Uterus (tissue), 4 donors: ENCODE data around the gene IDH3B. TPM values are rescaled to one million over a fixed set of nuclear protein-coding genes. Genes with fewer than 3 reads are reported as not detected.

Source experiments
- DNase-seq, 2 donors: peaks; one replicate each; pipeline ENCODE4 v3.0.0-alpha.2; 2019 to 2020
- H3K27ac ChIP-seq, 2 donors: fragments of 200-600 bp; sonication (generic); 1 replicate in 1 of 2; 2 replicates in 1 of 2; pipeline ENCODE4 v1.5.1; 2016 to 2018
- H3K27me3 ChIP-seq, 2 donors: fragments of 200-600 bp; sonication (generic); one replicate each; pipeline ENCODE4 v1.5.1; 2018 to 2019; ENCODE audit warnings: control low read depth in 1 of 2
- H3K36me3 ChIP-seq, 2 donors: fragments of 200-600 bp; sonication (generic); one replicate each; pipeline ENCODE4 v1.5.1; 2019; ENCODE audit warnings: control low read depth in 1 of 2
- H3K4me1 ChIP-seq, 2 donors: fragments of 200-600 bp; sonication (generic); one replicate each; pipeline ENCODE4 v1.5.1; 2018 to 2019; ENCODE audit warnings: control low read depth in 1 of 2
- H3K4me3 ChIP-seq, 2 donors: fragments of 200-600 bp; sonication (generic); 1 replicate in 1 of 2; 2 replicates in 1 of 2; pipeline ENCODE4 v1.5.1; 2018 to 2019; ENCODE audit warnings: mild to moderate bottlenecking in 1 of 2
- H3K9me3 ChIP-seq, 2 donors: fragments of 200-600 bp; sonication (generic); one replicate each; pipeline ENCODE4 v1.5.1; 2019; ENCODE audit warnings: control low read depth in 1 of 2
- CTCF ChIP-seq, 4 experiments: fragments of 200-600 bp in 2 of 4; fragments of 450-650 bp in 2 of 4; sonication (generic) in 2 of 4; IDR thresholded peaks; one replicate each; pipeline ENCODE4 v1.5.1; 2016 to 2019; ENCODE audit warnings: antibody characterized with exemption in 4 of 4, mild to moderate bottlenecking in 2 of 4, moderate library complexity in 1 of 4
- POLR2A ChIP-seq, 2 donors: fragments of 450-650 bp; IDR thresholded peaks; one replicate each; pipeline ENCODE4 v1.6.1; 2016; ENCODE audit warnings: antibody characterized with exemption in 2 of 2, mild to moderate bottlenecking in 1 of 2, moderate library complexity in 1 of 2
- intact Hi-C: fragments of 100-400 bp; cut with DNase I; formaldehyde crosslinking; loops from one replicate; pipeline ENCODE4 v1.15.1; 2023; ENCODE audit warnings: low total_unique reads
- total RNA-seq, 4 donors: library from RNA; depleted of rRNA in 3 of 4; stranded (reverse); fragments of >200 nt in 3 of 4; gene quantifications; one replicate each; pipeline versions ENCODE4 v1.1.0 to v1.2.4, GENCODE V29; 2014 to 2023
- donor health status: DM: yes; HTN: yes; CAD: no.

Gene IDH3B
- total RNA-seq, 4 donors from 2014 or later = 33.8 to 220 (median 83.7) TPM

DNA sequence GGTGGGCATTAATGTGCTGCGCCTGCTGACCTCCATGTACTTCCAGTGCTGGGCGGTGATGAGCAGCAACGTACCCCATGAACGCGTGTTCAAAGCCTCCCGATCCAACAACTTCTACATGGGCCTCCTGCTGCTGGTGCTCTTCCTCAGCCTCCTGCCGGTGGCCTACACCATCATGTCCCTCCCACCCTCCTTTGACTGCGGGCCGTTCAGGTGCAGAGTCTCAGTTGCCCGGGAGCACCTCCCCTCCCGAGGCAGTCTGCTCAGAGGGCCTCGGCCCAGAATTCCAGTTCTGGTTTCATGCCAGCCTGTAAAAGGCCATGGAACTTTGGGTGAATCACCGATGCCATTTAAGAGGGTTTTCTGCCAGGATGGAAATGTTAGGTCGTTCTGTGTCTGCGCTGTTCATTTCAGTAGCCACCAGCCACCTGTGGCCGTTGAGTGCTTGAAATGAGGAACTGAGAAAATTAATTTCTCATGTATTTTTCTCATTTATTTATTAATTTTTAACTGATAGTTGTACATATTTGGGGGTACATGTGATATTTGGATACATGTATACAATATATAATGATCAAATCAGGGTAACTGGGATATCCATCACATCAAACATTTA lies 46.8 kb downstream of the IDH3B start:
- TF ChIP-seq POLR2A (IDR thresholded peaks at IDR 0.05) = no peak
- TF ChIP-seq CTCF (IDR thresholded peaks at IDR 0.05) = no peak
- DNase-seq = no peak
- no peak overlapping the region for H3K4me3 ChIP-seq
- H3K36me3 ChIP-seq = no peaks in the 10 kb centered on the region
- H3K27ac ChIP-seq = no peak overlapping the region
- no peaks in the 10 kb centered on the region for H3K27me3 ChIP-seq
- intact Hi-C loops = no loop called here
- H3K4me1 ChIP-seq = no peaks in the 10 kb centered on the region
- no peaks in the 10 kb centered on the region for H3K9me3 ChIP-seq

DNA sequence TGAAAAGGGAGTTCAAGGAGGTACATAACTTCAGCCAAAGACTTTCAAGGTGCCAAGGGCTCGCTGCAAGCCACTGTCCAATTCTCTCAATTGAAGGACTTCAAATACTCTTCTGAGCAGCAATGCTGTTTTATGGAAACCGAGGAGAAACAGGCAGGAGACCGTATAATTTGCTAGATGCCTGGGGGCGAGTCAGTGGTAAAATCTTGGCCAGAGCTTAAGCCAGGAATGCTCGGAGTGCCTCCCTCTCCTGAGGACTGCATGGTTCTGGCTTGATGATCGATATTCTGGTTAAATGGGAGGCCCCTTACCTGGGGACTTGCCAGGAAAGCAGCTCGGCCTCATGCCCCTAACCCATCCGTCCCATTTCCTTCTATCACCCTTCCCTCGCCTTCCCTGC lies 47.4 kb downstream of the IDH3B start:
- intact Hi-C loops = no loop called here
- H3K4me1 ChIP-seq = no peaks in the 10 kb centered on the region
- H3K27ac ChIP-seq = no peak overlapping the region
- H3K4me3 ChIP-seq = no peak overlapping the region
- DNase-seq = no peak
- H3K9me3 ChIP-seq = no peaks in the 10 kb centered on the region
- TF ChIP-seq POLR2A (IDR thresholded peaks at IDR 0.05) = no peak
- no peak for TF ChIP-seq CTCF (IDR thresholded peaks at IDR 0.05)
- no peaks in the 10 kb centered on the region for H3K36me3 ChIP-seq
- H3K27me3 ChIP-seq = no peaks in the 10 kb centered on the region

DNA sequence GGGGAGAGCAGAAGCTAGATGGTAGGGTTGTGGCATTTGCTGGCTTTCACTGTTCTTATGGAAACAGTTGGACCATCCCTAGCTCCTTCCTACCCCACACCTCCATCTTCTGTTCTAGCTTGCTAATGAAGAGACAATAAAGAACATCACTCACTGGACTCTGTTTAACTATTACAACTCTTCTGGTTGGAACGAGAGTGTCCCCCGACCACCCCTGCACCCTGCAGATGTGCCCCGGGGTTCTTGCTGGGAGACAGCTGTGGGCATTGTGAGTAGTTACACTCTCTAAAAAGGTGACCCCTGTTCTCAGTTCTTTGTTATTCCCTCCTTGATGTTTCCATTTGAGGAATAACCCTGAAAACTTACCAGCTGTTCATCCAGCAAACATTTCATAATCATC lies 51.9 kb downstream of the IDH3B start:
- Histone ChIP-seq H3K9me3 (peaks cover 0 to 6% of the 10 kb centered on the region in 2 donors), H3K27ac (no peak overlapping the region), H3K4me1 (no peaks in the 10 kb centered on the region), H3K27me3 (no peaks in the 10 kb centered on the region), H3K4me3 (no peak overlapping the region), H3K36me3 (no peaks in the 10 kb centered on the region)
- no peak for TF ChIP-seq CTCF (IDR thresholded peaks at IDR 0.05)
- no peak for TF ChIP-seq POLR2A (IDR thresholded peaks at IDR 0.05)
- intact Hi-C loops = no loop called here
- no peak for DNase-seq

DNA sequence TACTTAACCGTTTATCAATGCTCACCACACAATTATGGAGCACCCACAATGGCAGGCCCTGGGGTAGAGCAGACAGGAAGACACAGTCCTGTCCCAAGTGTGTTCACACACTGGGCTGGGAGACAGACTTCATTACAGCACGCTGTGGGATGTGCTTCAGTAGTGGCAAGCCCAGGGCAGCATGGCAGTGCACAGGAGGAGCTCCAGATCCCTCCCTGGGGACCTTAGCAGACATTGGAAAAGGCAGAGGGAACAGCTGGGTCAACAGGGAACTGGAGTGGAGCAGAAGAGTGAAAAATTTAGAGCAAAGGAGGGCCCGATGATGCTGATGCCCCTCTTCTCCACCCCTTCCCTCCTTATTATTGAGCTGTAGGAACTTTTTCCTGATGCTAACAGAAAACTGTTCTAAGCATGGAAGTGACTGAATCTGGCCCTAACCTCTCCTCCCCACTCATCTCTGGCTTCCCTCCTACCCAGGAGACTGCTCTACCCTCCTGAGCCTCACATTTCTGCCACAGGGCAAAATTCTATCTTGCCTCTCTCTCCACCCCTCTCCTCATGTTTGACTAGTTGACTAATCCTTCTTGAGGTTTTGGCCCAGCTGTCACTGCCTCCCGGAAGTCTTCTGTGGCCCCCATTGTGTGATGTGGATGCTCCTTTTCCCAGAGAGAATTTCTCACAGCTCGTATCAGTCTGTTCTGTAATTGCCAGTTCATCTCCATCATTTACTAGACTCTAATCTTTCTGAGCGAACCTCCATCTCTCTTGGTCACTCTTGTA lies 52.9 kb downstream of the IDH3B start:
- Histone ChIP-seq H3K4me1 (no peaks in the 10 kb centered on the region), H3K27me3 (no peaks in the 10 kb centered on the region), H3K4me3 (no peak overlapping the region), H3K9me3 (peaks cover 0 to 8% of the 10 kb centered on the region in 2 donors), H3K36me3 (no peaks in the 10 kb centered on the region), H3K27ac (no peak overlapping the region)
- TF ChIP-seq POLR2A (IDR thresholded peaks at IDR 0.05) (no peak), CTCF (IDR thresholded peaks at IDR 0.05) (no peak)
- intact Hi-C loops = no loop called here
- no peak for DNase-seq

DNA sequence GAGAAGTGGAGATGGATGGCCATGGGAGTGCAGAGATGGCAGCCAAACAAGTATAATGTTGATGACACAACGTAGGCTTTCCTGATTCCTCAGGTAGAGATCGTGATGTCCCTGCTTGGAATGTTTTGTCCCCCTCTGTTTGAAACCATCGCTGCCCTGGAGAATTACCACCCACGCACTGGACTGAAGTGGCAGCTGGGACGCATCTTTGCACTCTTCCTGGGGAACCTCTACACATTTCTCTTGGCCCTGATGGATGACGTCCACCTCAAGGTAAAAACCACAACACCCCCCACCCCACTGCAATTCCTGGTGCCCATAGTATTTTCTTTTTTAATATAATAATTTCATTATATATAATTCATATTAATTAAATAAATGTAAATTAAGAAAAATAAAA lies 53.7 kb downstream of the IDH3B start:
- H3K36me3 ChIP-seq = no peaks in the 10 kb centered on the region
- DNase-seq = no peak
- H3K9me3 ChIP-seq = peaks cover 0 to 8% of the 10 kb centered on the region in 2 donors
- intact Hi-C loops = no loop called here
- no peaks in the 10 kb centered on the region for H3K27me3 ChIP-seq
- no peak overlapping the region for H3K27ac ChIP-seq
- H3K4me1 ChIP-seq = no peaks in the 10 kb centered on the region
- no peak overlapping the region for H3K4me3 ChIP-seq
- TF ChIP-seq POLR2A (IDR thresholded peaks at IDR 0.05) = no peak
- no peak for TF ChIP-seq CTCF (IDR thresholded peaks at IDR 0.05)
